ENCODE results near the gene HOXD3.

The HOXD3 gene

GRCh38 chr2:176162911-176163671, 6.0 kb downstream of the HOXD3 start:
- DNase-seq (ENCODE audit: low read depth in 2 of 2) = no peak

- no peak for DNase-seq (ENCODE audit: low read depth in 2 of 2)
Measured at GRCh38 chr2:176163672-176164056, 6.6 kb downstream of the HOXD3 start.

- no peak for DNase-seq (ENCODE audit: low read depth in 2 of 2)
Measured at GRCh38 chr2:176164201-176164600, 7.1 kb downstream of the HOXD3 start.

GRCh38 chr2:176164611-176165369, 7.7 kb downstream of the HOXD3 start:
- DNase-seq (ENCODE audit: low read depth in 2 of 2) = no peak

- DNase-seq (ENCODE audit: low read depth in 2 of 2) = no peak
Measured at GRCh38 chr2:176165370-176166050, 8.4 kb downstream of the HOXD3 start.

- DNase-seq (ENCODE audit: low read depth in 2 of 2) = no peak
Measured at GRCh38 chr2:176166272-176166671, 9.2 kb downstream of the HOXD3 start.

GRCh38 chr2:176167398-176167797, 10.3 kb downstream of the HOXD3 start:
- DNase-seq (ENCODE audit: low read depth in 2 of 2) = no peak

GRCh38 chr2:176169181-176169580, 12.1 kb downstream of the HOXD3 start:
- no peak for DNase-seq (ENCODE audit: low read depth in 2 of 2)

- DNase-seq (ENCODE audit: low read depth in 2 of 2) = no peak
Measured at GRCh38 chr2:176169711-176170110, 12.6 kb downstream of the HOXD3 start.

GRCh38 chr2:176170602-176171305, 13.6 kb downstream of the HOXD3 start:
- DNase-seq (ENCODE audit: low read depth in 2 of 2) = no peak

GRCh38 chr2:176171351-176172006, 14.4 kb downstream of the HOXD3 start:
- DNase-seq (ENCODE audit: low read depth in 2 of 2) = no peak

GRCh38 chr2:176172007-176172894, 15.1 kb downstream of the HOXD3 start:
- DNase-seq (ENCODE audit: low read depth in 2 of 2) = no peak

GRCh38 chr2:176172895-176173566, 15.9 kb downstream of the HOXD3 start:
- no peak for DNase-seq (ENCODE audit: low read depth in 2 of 2)

GRCh38 chr2:176173567-176174381, 16.7 kb downstream of the HOXD3 start:
- no peak for DNase-seq (ENCODE audit: low read depth in 2 of 2)

GRCh38 chr2:176174382-176174823, 17.3 kb downstream of the HOXD3 start:
- no peak for DNase-seq (ENCODE audit: low read depth in 2 of 2)

GRCh38 chr2:176174824-176175708, 18.0 kb downstream of the HOXD3 start:
- peak in 1 of 2 donors; percentile 19 for DNase-seq (ENCODE audit: low read depth in 2 of 2)

GRCh38 chr2:176175709-176176607, 18.9 kb downstream of the HOXD3 start:
- no peak for DNase-seq (ENCODE audit: low read depth in 2 of 2)

Data from stimulated activated CD8-positive, alpha-beta memory T cell treated with anti-CD3 and anti-CD28 coated beads, Interleukin-7, amount 100 ng/mL, for 4 hours (primary cell).